ENCODE data around the gene AKR1B15. TPM values are rescaled to one million over a fixed set of nuclear protein-coding genes. Genes with fewer than 3 reads are reported as not detected.

The AKR1B15 gene
- total RNA-seq, 2 experiments from 2014 or later, result not detected

GRCh38 chr7:134601459-134601858 lies 52.5 kb downstream of the AKR1B15 start:
- peaks cover 54% of the 10 kb centered on the region for H3K27me3 Mint-ChIP-seq
- H3K27ac ChIP-seq (ENCODE audit: low read depth in 1 of 2, low read length in 2 of 2), result no peak overlapping the region
- H3K36me3 Mint-ChIP-seq (ENCODE audit: low read depth), result no peaks in the 10 kb centered on the region

GRCh38 chr7:134602881-134603451 lies 54.1 kb downstream of the AKR1B15 start:
- H3K27ac ChIP-seq (ENCODE audit: low read depth in 1 of 2, low read length in 2 of 2), result no peak overlapping the region
- DNase-seq, result peak in 1 of 14 experiments; percentile 13
- no peaks in the 10 kb centered on the region for H3K36me3 ChIP-seq (ENCODE audit: insufficient read depth, low read length)
- no peak overlapping the region for H3K4me3 ChIP-seq (ENCODE audit: low read length)
- H3K27ac Mint-ChIP-seq, result no peak overlapping the region
- POLR2A ChIA-PET, result no interaction called here
- H3K4me1 Mint-ChIP-seq (ENCODE audit: low read depth), result peaks cover 5% of the 10 kb centered on the region
- no peaks in the 10 kb centered on the region for H3K36me3 Mint-ChIP-seq (ENCODE audit: low read depth)
- H3K27me3 Mint-ChIP-seq, result peaks cover 69% of the 10 kb centered on the region
- peaks cover 10 to 12% of the 10 kb centered on the region in 2 experiments for H3K27me3 ChIP-seq (ENCODE audit: control insufficient read depth in 1 of 2, insufficient read depth in 2 of 2, low read length in 2 of 2)
- no peak for TF ChIP-seq CTCF (IDR thresholded peaks at IDR 0.05)
- intact Hi-C loops (cut with DNase I, micrococcal nuclease), result no loop called here
- no peaks in the 10 kb centered on the region for H3K4me1 ChIP-seq (ENCODE audit: insufficient read depth, low read length)
- ATAC-seq (ENCODE audit: poor library complexity), result peak; percentile 29
- CTCF ChIA-PET, result no interaction called here
- H3K4me3 Mint-ChIP-seq, result no peak overlapping the region
- H3K9me3 ChIP-seq (ENCODE audit: control insufficient read depth in 1 of 2, insufficient read depth in 1 of 2, low read length in 2 of 2), result peaks cover 0 to 4% of the 10 kb centered on the region in 2 experiments
- peaks cover 5% of the 10 kb centered on the region for H3K9me3 Mint-ChIP-seq

More at GRCh38 chr7:134601459-134601858, 52.5 kb downstream of the AKR1B15 start:
- Mint-ChIP-seq H3K27ac (no peak overlapping the region), H3K9me3 (peaks cover 5% of the 10 kb centered on the region), H3K4me3 (no peak overlapping the region), H3K4me1 (ENCODE audit: low read depth) (peaks cover 3% of the 10 kb centered on the region)
- ChIA-PET POLR2A (no interaction called here), CTCF (no interaction called here)
- peaks cover 0 to 4% of the 10 kb centered on the region in 2 experiments for H3K9me3 ChIP-seq (ENCODE audit: control insufficient read depth in 1 of 2, insufficient read depth in 1 of 2, low read length in 2 of 2)
- no peak overlapping the region for H3K4me3 ChIP-seq (ENCODE audit: low read length)
- peaks cover 0 to 10% of the 10 kb centered on the region in 2 experiments for H3K27me3 ChIP-seq (ENCODE audit: control insufficient read depth in 1 of 2, insufficient read depth in 2 of 2, low read length in 2 of 2)
- TF ChIP-seq CTCF (IDR thresholded peaks at IDR 0.05), result no peak
- ATAC-seq (ENCODE audit: poor library complexity), result no peak
- no peak for DNase-seq
- no peaks in the 10 kb centered on the region for H3K4me1 ChIP-seq (ENCODE audit: insufficient read depth, low read length)
- intact Hi-C loops (cut with DNase I, micrococcal nuclease), result no loop called here
- H3K36me3 ChIP-seq (ENCODE audit: insufficient read depth, low read length), result no peaks in the 10 kb centered on the region

DNA sequence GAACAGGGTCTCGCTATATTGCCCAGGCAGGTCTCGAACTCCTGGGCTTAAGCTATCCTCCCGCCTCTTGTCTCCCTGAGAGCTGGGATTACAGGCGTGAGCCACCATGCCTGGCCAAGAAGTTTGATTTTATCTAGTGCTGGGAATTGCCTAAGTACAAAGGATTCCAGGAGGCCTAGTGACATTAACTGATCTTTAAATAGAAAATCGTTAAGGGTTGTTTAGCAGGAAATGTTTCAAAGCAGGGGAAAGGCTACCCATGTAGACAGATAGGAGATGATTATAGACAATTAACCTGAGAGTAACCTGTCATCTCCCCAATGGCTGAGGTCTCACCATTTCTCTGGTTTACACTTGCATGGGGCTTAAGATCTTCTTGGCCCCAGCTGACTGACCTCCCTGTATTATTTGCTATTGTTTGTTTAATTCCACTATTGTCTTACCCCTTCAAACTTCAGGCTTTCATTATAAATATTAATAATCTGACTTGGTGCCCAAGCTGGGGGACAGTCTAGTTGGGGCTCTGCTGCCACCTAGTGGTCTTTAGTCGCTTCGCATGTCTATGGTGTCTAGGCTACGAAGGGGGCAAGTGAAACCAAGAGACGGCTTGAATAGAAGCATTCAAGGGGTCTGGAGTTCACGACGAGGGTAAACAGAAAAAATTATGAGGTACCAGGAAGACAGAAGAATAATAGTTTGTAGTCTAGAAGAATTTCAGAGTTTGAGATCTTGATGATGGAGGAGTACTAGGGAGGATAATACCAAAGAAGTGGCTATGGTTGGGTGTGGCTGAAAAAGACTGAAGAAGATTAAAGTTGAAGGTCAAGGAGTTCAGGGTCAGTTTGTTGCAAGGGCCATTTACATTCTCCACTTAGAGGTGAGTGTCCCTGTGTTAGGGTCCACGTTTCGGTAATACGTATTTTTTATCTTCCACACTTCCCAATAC lies 57.3 kb downstream of the AKR1B15 start:
- no peak overlapping the region for H3K27ac Mint-ChIP-seq
- peak; percentile 35 to 79 (median 48) for DNase-seq

More for the DNA sequence above, 57.3 kb downstream of the AKR1B15 start:
- H3K9me3 Mint-ChIP-seq, result no peaks in the 10 kb centered on the region
- Histone ChIP-seq H3K4me1 (ENCODE audit: insufficient read depth, low read length) (no peaks in the 10 kb centered on the region), H3K4me3 (ENCODE audit: low read length) (no peak overlapping the region), H3K27ac (ENCODE audit: low read depth in 1 of 2, low read length in 2 of 2) (no peak overlapping the region), H3K27me3 (ENCODE audit: control insufficient read depth in 1 of 2, insufficient read depth in 2 of 2, low read length in 2 of 2) (peaks cover 0 to 12% of the 10 kb centered on the region in 2 experiments), H3K9me3 (ENCODE audit: control insufficient read depth in 1 of 2, insufficient read depth in 1 of 2, low read length in 2 of 2) (no peaks in the 10 kb centered on the region), H3K36me3 (ENCODE audit: insufficient read depth, low read length) (no peaks in the 10 kb centered on the region)
- TF ChIP-seq CTCF (IDR thresholded peaks at IDR 0.05), result peak; percentile 92
- H3K4me3 Mint-ChIP-seq, result no peak overlapping the region
- peaks cover 5% of the 10 kb centered on the region for H3K4me1 Mint-ChIP-seq (ENCODE audit: low read depth)
- ChIA-PET CTCF (interaction anchor here (0.5 to 1.3 kb wide), 6 partner anchors 26 to 174 kb away, joined by 3 to 8 read pairs (median 3); no protein-coding TSS in a partner anchor), POLR2A (interaction anchor here (0.7 kb wide), 1 partner anchor 1306 kb away, joined by 3 read pairs; no protein-coding TSS in a partner anchor)
- intact Hi-C loops (cut with DNase I, micrococcal nuclease), result loop anchor here (1.0 to 2.0 kb wide), 3 partner anchors 91 to 174 kb away; no protein-coding TSS in a partner anchor
- no peaks in the 10 kb centered on the region for H3K36me3 Mint-ChIP-seq (ENCODE audit: low read depth)
- H3K27me3 Mint-ChIP-seq, result peaks cover 62% of the 10 kb centered on the region
- peak; percentile 86 for ATAC-seq (ENCODE audit: poor library complexity)

Data from CD4-positive, alpha-beta T cell (primary cell).